ENCODE measurements around the gene ADGRB3. TPM values are rescaled to one million over a fixed set of nuclear protein-coding genes. Genes with fewer than 3 reads are reported as not detected.
A peak's percentile ranks its signal among the peaks of the same experiment; 100 is the strongest.

The ADGRB3 gene
- total RNA-seq, 1 experiment from 2014 or later = not detected

DNA sequence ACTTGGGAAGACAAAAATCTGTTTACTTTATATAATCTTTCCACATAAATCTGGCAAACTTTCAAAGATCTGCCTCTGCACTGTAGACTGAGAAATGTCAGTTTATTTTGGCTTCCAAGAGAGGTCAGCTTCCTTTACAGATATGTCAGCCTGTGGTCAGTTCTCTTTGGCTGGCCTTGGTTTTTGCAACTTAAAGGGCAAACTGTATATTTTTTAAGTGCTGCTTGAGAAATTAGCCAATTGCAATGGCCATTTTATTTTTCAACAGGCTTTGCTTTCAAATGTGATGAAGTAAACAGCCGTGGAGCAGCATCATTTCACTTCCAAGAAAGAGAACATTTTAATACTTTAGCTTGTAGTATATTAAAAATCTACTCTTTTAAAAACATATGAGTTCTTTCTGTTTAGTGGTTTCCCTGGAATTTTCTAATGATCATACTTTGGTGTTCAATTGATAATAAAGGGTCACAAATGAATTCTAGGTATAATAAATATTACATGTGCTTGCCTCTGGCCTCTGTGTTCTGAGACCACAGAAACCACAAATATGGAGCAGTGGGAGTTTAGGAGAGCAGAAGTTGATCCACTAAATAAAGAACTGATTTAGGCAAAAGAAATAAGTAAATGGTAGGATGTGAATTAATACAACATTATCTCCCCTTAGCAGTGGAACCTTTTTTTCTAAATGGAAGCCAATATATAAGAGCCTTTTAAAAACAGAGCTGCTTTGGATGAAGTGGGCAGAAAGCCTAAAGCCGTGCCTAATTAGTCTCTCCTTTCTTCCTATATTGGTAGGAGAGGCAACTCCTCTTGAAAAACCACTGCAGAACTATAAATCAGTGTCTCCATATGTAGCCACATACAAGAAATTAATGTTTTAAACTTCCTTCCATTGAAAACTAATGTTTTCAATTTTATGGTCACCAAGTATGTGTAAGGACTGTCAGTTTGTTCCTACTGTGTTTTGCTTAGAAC lies 16.2 kb downstream of the ADGRB3 start:
- H3K36me3 Mint-ChIP-seq (ENCODE audit: insufficient read depth, unreplicated experiment) = no peaks in the 10 kb centered on the region
- POLR2A ChIA-PET = no interaction called here
- CTCF ChIA-PET = interaction anchor here (0.6 kb wide), 1 partner anchor 14 kb away, joined by 3 read pairs; no protein-coding TSS in a partner anchor
- no TSS peak for BruUV-seq (replicated peaks)
- peak; percentile 39 for DNase-seq (ENCODE audit: unreplicated experiment)
- TF ChIP-seq, protein P1, sequence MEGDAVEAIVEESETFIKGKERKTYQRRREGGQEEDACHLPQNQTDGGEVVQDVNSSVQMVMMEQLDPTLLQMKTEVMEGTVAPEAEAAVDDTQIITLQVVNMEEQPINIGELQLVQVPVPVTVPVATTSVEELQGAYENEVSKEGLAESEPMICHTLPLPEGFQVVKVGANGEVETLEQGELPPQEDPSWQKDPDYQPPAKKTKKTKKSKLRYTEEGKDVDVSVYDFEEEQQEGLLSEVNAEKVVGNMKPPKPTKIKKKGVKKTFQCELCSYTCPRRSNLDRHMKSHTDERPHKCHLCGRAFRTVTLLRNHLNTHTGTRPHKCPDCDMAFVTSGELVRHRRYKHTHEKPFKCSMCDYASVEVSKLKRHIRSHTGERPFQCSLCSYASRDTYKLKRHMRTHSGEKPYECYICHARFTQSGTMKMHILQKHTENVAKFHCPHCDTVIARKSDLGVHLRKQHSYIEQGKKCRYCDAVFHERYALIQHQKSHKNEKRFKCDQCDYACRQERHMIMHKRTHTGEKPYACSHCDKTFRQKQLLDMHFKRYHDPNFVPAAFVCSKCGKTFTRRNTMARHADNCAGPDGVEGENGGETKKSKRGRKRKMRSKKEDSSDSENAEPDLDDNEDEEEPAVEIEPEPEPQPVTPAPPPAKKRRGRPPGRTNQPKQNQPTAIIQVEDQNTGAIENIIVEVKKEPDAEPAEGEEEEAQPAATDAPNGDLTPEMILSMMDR (IDR thresholded peaks at IDR 0.05; ENCODE audit: unreplicated experiment) = no peak
- H3K27ac Mint-ChIP-seq (ENCODE audit: low read depth, unreplicated experiment) = no peak overlapping the region
- no peak overlapping the region for H3K4me3 Mint-ChIP-seq (ENCODE audit: unreplicated experiment)
- H3K4me1 Mint-ChIP-seq (ENCODE audit: insufficient read depth, unreplicated experiment) = no peaks in the 10 kb centered on the region
- peaks cover 100% of the 10 kb centered on the region for H3K27me3 Mint-ChIP-seq (ENCODE audit: insufficient read depth, unreplicated experiment)
- no peaks in the 10 kb centered on the region for H3K9me3 Mint-ChIP-seq (ENCODE audit: unreplicated experiment)
- intact Hi-C loops (cut with micrococcal nuclease) = no loop called here

DNA sequence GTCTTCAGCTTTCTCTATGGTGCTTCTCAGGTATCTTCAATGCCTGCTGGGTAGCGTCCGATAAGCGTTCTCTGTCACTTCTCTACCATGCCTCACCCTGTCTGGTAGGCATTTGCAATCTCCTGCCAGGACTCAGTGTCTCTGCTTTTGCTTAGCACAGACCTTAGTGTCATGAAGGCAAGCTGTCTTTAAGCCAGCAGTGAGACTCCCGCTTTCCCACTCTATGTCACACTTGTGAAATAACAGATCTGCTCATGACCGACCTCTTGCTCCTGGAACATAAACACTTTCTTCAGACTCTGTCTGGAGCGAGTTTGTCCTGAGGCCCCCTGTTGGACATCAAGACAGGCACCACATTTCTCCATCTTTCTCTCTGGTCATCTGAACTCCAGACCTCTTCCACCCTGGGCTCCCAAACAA lies 17.0 kb downstream of the ADGRB3 start:
- BruUV-seq (replicated peaks) = no TSS peak
- intact Hi-C loops (cut with micrococcal nuclease) = no loop called here
- CTCF ChIA-PET = interaction anchor here (0.7 to 1.3 kb wide), 2 partner anchors 15 to 1186 kb away, joined by 4 read pairs; no protein-coding TSS in a partner anchor

DNA sequence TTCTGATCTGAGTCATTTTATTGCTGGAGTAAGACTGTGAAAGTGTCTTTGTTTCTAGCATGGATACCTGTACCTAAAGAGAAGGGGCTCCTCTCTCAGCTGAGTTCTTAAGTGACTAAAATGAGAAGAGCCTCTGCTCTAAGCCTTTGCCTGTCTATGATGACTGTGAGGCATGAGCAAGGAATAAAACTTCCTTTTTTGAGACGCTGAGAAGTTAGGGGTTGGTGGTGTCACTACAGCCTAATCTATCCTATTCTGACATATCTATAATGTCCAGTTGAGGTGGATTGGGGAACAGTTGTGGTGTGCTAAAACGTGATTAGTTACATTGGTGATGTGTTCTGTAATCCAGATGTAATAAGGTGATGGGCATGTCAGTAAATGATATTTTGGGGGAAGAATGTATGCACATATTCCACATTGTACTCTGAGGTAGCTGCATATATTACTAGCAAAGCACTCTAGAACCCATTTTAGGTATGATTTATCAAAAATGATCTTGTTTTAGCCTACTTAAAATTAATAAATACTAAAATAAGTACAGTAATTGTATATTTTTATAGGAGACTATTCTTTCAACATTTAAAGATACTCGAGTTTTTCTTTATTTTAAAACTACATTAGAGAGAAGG lies 18.1 kb downstream of the ADGRB3 start:
- no peaks in the 10 kb centered on the region for H3K36me3 Mint-ChIP-seq (ENCODE audit: insufficient read depth, unreplicated experiment)
- peaks cover 100% of the 10 kb centered on the region for H3K27me3 Mint-ChIP-seq (ENCODE audit: insufficient read depth, unreplicated experiment)
- intact Hi-C loops (cut with micrococcal nuclease) = no loop called here
- ChIA-PET POLR2A (no interaction called here), CTCF (interaction anchor here (1.3 kb wide), 1 partner anchor 16 kb away, joined by 4 read pairs; no protein-coding TSS in a partner anchor)
- no peak overlapping the region for H3K4me3 Mint-ChIP-seq (ENCODE audit: unreplicated experiment)
- no peaks in the 10 kb centered on the region for H3K4me1 Mint-ChIP-seq (ENCODE audit: insufficient read depth, unreplicated experiment)
- DNase-seq (ENCODE audit: unreplicated experiment) = no peak
- no TSS peak for BruUV-seq (replicated peaks)
- H3K9me3 Mint-ChIP-seq (ENCODE audit: unreplicated experiment) = no peaks in the 10 kb centered on the region
- TF ChIP-seq, protein P1 (IDR thresholded peaks at IDR 0.05; ENCODE audit: unreplicated experiment) = no peak
- no peak overlapping the region for H3K27ac Mint-ChIP-seq (ENCODE audit: low read depth, unreplicated experiment)

More for the DNA sequence above, 17.0 kb downstream of the ADGRB3 start:
- Mint-ChIP-seq H3K36me3 (ENCODE audit: insufficient read depth, unreplicated experiment) (no peaks in the 10 kb centered on the region), H3K27me3 (ENCODE audit: insufficient read depth, unreplicated experiment) (peaks cover 100% of the 10 kb centered on the region), H3K27ac (ENCODE audit: low read depth, unreplicated experiment) (no peak overlapping the region), H3K4me3 (ENCODE audit: unreplicated experiment) (no peak overlapping the region), H3K9me3 (ENCODE audit: unreplicated experiment) (no peaks in the 10 kb centered on the region), H3K4me1 (ENCODE audit: insufficient read depth, unreplicated experiment) (no peaks in the 10 kb centered on the region)
- TF ChIP-seq, protein P1 (IDR thresholded peaks at IDR 0.05; ENCODE audit: unreplicated experiment) = no peak
- DNase-seq (ENCODE audit: unreplicated experiment) = peak; percentile 11
- POLR2A ChIA-PET = no interaction called here

DNA sequence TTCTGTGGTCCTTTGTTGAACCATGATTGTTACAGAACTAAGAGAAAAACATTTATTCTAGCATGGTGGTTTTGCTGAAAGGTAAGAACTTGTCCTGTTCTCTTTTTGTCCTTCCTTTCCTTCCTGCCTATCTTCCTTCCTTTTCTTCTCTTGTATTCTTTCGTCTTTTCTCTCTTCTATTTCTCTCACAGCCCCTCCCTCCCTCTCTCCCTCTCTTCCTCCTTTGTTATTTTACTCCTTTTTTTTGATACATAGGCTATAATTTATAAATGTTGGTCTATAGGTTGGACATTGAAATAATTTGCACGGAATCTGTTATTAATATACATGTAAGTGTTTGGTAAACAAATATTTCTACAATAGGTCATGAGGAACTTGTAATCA lies 18.6 kb downstream of the ADGRB3 start:
- peaks cover 98% of the 10 kb centered on the region for H3K27me3 Mint-ChIP-seq (ENCODE audit: insufficient read depth, unreplicated experiment)
- POLR2A ChIA-PET = no interaction called here
- no peak overlapping the region for H3K27ac Mint-ChIP-seq (ENCODE audit: low read depth, unreplicated experiment)
- CTCF ChIA-PET = no interaction called here
- DNase-seq (ENCODE audit: unreplicated experiment) = no peak
- intact Hi-C loops (cut with micrococcal nuclease) = no loop called here
- TF ChIP-seq, protein P1 (IDR thresholded peaks at IDR 0.05; ENCODE audit: unreplicated experiment) = no peak
- no peaks in the 10 kb centered on the region for H3K36me3 Mint-ChIP-seq (ENCODE audit: insufficient read depth, unreplicated experiment)
- H3K4me3 Mint-ChIP-seq (ENCODE audit: unreplicated experiment) = no peak overlapping the region
- BruUV-seq (replicated peaks) = no TSS peak
- no peaks in the 10 kb centered on the region for H3K9me3 Mint-ChIP-seq (ENCODE audit: unreplicated experiment)
- no peaks in the 10 kb centered on the region for H3K4me1 Mint-ChIP-seq (ENCODE audit: insufficient read depth, unreplicated experiment)
